Measurements from ENCODE around the gene DBP.
"Not testable (repeated sequence)": the region's sequence is repeated elsewhere in the genome, so short reads cannot be mapped to it uniquely, and the experiment has no call there.

The DBP gene

GRCh38 chr19:48636859-48637448, at the start of gene DBP:
Gene DBP (minus strand): TSS chr19:48637379. CDS start chr19:48636994, 385 bp downstream.
- no peak for DNase-seq

GRCh38 chr19:48686637-48687036, 49.5 kb upstream of the DBP start:
- not testable (repeated sequence) for DNase-seq

- DNase-seq = no peak
Observed at GRCh38 chr19:48686088-48686487, 48.9 kb upstream of the DBP start.

GRCh38 chr19:48685583-48685982, 48.4 kb upstream of the DBP start:
- DNase-seq = no peak

GRCh38 chr19:48683349-48683748, 46.2 kb upstream of the DBP start:
- DNase-seq = peak in 1 of 2 donors; percentile 40

GRCh38 chr19:48681127-48681470, 43.9 kb upstream of the DBP start:
- no peak for DNase-seq

GRCh38 chr19:48680436-48681126, 43.4 kb upstream of the DBP start:
- DNase-seq = no peak

- DNase-seq = not testable (repeated sequence)
Observed at GRCh38 chr19:48680006-48680405, 42.8 kb upstream of the DBP start.

GRCh38 chr19:48678201-48678600, 41.0 kb upstream of the DBP start:
- DNase-seq = no peak

- DNase-seq = no peak
Observed at GRCh38 chr19:48676887-48677286, 39.7 kb upstream of the DBP start.

- DNase-seq = no peak
Observed at GRCh38 chr19:48676487-48676886, 39.3 kb upstream of the DBP start.

- peak; percentile 76 for DNase-seq
Observed at GRCh38 chr19:48674921-48675824, 38.0 kb upstream of the DBP start.

- no peak for DNase-seq
Observed at GRCh38 chr19:48674216-48674809, 37.1 kb upstream of the DBP start.

- no peak for DNase-seq
Observed at GRCh38 chr19:48673436-48674100, 36.4 kb upstream of the DBP start.

- no peak for DNase-seq
Observed at GRCh38 chr19:48672994-48673393, 35.8 kb upstream of the DBP start, which contains the start of gene NTN5. Gene NTN5 (minus strand): TSS chr19:48673017. CDS start chr19:48670986, 2,031 bp downstream.

GRCh38 chr19:48671446-48671995, 34.3 kb upstream of the DBP start:
- DNase-seq = no peak

GRCh38 chr19:48670699-48671445, 33.7 kb upstream of the DBP start:
- DNase-seq = no peak

- DNase-seq = no peak
Observed at GRCh38 chr19:48669903-48670668, 32.9 kb upstream of the DBP start.

- DNase-seq = no peak
Observed at GRCh38 chr19:48668761-48669160, 31.6 kb upstream of the DBP start.

GRCh38 chr19:48668332-48668731, 31.2 kb upstream of the DBP start:
- no peak for DNase-seq

- no peak for DNase-seq
Observed at GRCh38 chr19:48665786-48666185, 28.6 kb upstream of the DBP start.

All from stimulated activated CD4-positive, alpha-beta T cell treated with anti-CD3 and anti-CD28 coated beads, Interleukin-2, amount 100 ng/mL, for 24 hours (primary cell).